Transverse colon (tissue), 3 donors: ENCODE measurements around the gene ADH1B.

ENCODE experiments used
- POLR2A ChIP-seq: fragments of 450-650 bp; IDR thresholded peaks from one replicate; pipeline ENCODE4 v1.6.1; 2016; ENCODE audit warnings: antibody characterized with exemption, mild to moderate bottlenecking, moderate library complexity
- TF ChIP-seq, protein P1 (sequence below), 5 experiments: fragments of 200-600 bp in 3 of 5; fragments of 450-650 bp in 2 of 5; sonication (generic) in 3 of 5; IDR thresholded peaks; 1 replicate in 2 of 5; 2 replicates in 3 of 5; pipeline ENCODE4 v1.5.1; 2016 to 2017; ENCODE audit warnings: antibody characterized with exemption in 5 of 5, inconsistent platforms in 3 of 5, mild to moderate bottlenecking in 2 of 5, moderate library complexity in 1 of 5

DNA sequence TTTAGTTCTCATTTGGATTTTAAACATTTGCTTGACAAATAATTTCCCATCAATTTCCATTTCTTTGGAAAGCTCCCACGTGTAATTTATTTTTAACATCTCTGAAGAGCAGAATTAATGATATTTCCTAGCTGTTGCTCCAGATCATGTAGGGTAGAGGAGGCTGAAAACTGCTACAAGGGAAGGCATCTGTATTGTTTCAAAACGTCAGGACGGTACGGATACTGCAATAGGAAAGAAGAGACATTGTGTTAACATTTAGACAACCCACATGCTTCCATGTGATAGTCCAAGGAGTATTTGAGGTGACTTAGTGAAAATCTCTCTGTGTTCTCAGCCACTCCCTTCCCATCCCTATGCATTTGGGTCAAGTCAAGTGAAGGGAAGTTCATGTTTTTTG lies 15.4 kb upstream of the ADH1B start:
- TF ChIP-seq, protein P1, sequence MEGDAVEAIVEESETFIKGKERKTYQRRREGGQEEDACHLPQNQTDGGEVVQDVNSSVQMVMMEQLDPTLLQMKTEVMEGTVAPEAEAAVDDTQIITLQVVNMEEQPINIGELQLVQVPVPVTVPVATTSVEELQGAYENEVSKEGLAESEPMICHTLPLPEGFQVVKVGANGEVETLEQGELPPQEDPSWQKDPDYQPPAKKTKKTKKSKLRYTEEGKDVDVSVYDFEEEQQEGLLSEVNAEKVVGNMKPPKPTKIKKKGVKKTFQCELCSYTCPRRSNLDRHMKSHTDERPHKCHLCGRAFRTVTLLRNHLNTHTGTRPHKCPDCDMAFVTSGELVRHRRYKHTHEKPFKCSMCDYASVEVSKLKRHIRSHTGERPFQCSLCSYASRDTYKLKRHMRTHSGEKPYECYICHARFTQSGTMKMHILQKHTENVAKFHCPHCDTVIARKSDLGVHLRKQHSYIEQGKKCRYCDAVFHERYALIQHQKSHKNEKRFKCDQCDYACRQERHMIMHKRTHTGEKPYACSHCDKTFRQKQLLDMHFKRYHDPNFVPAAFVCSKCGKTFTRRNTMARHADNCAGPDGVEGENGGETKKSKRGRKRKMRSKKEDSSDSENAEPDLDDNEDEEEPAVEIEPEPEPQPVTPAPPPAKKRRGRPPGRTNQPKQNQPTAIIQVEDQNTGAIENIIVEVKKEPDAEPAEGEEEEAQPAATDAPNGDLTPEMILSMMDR (IDR thresholded peaks at IDR 0.05) = no peak
- no peak for TF ChIP-seq POLR2A
